Neural cell (in vitro differentiated cells): ENCODE results near the gene PACSIN2.

Source experiments
- POLR2AphosphoS5 ChIP-seq: IDR thresholded peaks from 2 replicates; pipeline ENCODE4 v1.6.1; 2012
- TF ChIP-seq, protein P1 (sequence below): fragments of 450-650 bp; IDR thresholded peaks from 2 replicates; pipeline ENCODE4 v1.5.1; 2014; ENCODE audit warnings: antibody characterized with exemption, mild to moderate bottlenecking, moderate library complexity; ENCODE audit not compliant: poor library complexity, severe bottlenecking

DNA sequence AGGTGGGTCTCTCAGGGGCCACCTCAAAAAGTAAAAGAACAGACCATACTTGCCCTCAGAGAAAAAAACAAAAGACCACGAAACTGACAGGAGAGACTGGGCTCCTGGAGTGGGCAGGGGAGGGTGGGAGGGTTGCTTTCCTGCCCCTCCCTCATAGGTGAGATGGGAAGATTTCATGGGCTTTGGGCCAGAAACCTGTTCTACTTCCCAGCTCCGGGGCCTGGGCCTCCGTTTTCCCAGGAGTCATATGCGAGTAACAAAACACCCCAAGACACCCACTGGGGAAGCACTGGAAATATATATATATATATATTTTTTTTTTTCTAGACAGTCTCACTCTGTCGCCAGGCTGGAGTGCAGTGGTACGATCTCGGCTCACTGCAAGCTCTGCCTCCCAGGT lies 42.7 kb upstream of the PACSIN2 start:
- no peak for TF ChIP-seq POLR2AphosphoS5
- TF ChIP-seq, protein P1, sequence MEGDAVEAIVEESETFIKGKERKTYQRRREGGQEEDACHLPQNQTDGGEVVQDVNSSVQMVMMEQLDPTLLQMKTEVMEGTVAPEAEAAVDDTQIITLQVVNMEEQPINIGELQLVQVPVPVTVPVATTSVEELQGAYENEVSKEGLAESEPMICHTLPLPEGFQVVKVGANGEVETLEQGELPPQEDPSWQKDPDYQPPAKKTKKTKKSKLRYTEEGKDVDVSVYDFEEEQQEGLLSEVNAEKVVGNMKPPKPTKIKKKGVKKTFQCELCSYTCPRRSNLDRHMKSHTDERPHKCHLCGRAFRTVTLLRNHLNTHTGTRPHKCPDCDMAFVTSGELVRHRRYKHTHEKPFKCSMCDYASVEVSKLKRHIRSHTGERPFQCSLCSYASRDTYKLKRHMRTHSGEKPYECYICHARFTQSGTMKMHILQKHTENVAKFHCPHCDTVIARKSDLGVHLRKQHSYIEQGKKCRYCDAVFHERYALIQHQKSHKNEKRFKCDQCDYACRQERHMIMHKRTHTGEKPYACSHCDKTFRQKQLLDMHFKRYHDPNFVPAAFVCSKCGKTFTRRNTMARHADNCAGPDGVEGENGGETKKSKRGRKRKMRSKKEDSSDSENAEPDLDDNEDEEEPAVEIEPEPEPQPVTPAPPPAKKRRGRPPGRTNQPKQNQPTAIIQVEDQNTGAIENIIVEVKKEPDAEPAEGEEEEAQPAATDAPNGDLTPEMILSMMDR: no peak
